Body of pancreas (tissue), 4 donors: Measurements from ENCODE around the gene CCDC201.

Experiments
- POLR2A ChIP-seq, 3 donors: fragments of 450-650 bp; IDR thresholded peaks; one replicate each; pipeline ENCODE4 v1.6.1; 2016; ENCODE audit warnings: antibody characterized with exemption in 3 of 3, mild to moderate bottlenecking in 2 of 3
- TF ChIP-seq, protein P1 (sequence below), 7 experiments: fragments of 450-650 bp in 4 of 7; fragments of 200-600 bp in 3 of 7; sonication (generic) in 3 of 7; IDR thresholded peaks; one replicate each; pipeline ENCODE4 v1.5.1; 2016 to 2019; ENCODE audit warnings: antibody characterized with exemption in 7 of 7

DNA sequence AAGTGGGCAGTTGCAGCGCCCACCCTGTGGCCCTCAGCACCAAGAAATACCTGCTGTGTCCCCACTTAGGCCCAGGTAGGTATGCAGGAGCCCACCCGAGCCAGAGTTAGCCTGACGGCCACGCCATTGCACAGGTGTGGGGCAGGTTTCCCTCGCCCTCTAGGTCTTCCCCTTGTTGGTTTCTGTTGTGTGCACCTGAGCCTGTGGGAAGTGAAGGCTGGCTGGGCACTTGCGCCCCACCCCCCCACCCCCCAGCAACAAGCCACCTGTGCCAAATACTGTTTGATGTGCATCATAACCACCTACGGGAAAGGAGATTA lies at the start of gene CCDC201:
- TF ChIP-seq, protein P1, sequence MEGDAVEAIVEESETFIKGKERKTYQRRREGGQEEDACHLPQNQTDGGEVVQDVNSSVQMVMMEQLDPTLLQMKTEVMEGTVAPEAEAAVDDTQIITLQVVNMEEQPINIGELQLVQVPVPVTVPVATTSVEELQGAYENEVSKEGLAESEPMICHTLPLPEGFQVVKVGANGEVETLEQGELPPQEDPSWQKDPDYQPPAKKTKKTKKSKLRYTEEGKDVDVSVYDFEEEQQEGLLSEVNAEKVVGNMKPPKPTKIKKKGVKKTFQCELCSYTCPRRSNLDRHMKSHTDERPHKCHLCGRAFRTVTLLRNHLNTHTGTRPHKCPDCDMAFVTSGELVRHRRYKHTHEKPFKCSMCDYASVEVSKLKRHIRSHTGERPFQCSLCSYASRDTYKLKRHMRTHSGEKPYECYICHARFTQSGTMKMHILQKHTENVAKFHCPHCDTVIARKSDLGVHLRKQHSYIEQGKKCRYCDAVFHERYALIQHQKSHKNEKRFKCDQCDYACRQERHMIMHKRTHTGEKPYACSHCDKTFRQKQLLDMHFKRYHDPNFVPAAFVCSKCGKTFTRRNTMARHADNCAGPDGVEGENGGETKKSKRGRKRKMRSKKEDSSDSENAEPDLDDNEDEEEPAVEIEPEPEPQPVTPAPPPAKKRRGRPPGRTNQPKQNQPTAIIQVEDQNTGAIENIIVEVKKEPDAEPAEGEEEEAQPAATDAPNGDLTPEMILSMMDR (IDR thresholded peaks at IDR 0.05) = no peak
- TF ChIP-seq POLR2A (IDR thresholded peaks at IDR 0.05) = no peak
